ENCODE data around the gene PPP1R13B.
A peak's percentile ranks its signal among the peaks of the same experiment; 100 is the strongest.

Gene PPP1R13B

GRCh38 chr14:103880348-103881267 lies 33.2 kb upstream of the PPP1R13B start:
- DNase-seq = peak in 1 of 2 donors; percentile 22

GRCh38 chr14:103879570-103880347 lies 32.4 kb upstream of the PPP1R13B start:
- peak in 1 of 2 donors; percentile 15 for DNase-seq

GRCh38 chr14:103879118-103879569 lies 31.8 kb upstream of the PPP1R13B start:
- no peak for DNase-seq

GRCh38 chr14:103878180-103878579 lies 30.8 kb upstream of the PPP1R13B start:
- DNase-seq = no peak

- no peak for DNase-seq
Observed at GRCh38 chr14:103875010-103875409, 27.6 kb upstream of the PPP1R13B start.

GRCh38 chr14:103872481-103873113 lies 25.2 kb upstream of the PPP1R13B start:
- no peak for DNase-seq

- DNase-seq = peak; percentile 79 to 87
Observed at GRCh38 chr14:103871596-103872480, 24.5 kb upstream of the PPP1R13B start.

GRCh38 chr14:103870891-103871595 lies 23.7 kb upstream of the PPP1R13B start:
- no peak for DNase-seq

GRCh38 chr14:103870144-103870876 lies 22.9 kb upstream of the PPP1R13B start:
- no peak for DNase-seq

GRCh38 chr14:103869406-103870143 lies 22.2 kb upstream of the PPP1R13B start:
- no peak for DNase-seq

GRCh38 chr14:103868242-103868897 lies 21.0 kb upstream of the PPP1R13B start:
- no peak for DNase-seq

- DNase-seq = no peak
Observed at GRCh38 chr14:103867523-103867953, 20.2 kb upstream of the PPP1R13B start.

- no peak for DNase-seq
Observed at GRCh38 chr14:103867020-103867419, 19.6 kb upstream of the PPP1R13B start.

GRCh38 chr14:103863245-103863644 lies 15.9 kb upstream of the PPP1R13B start:
- no peak for DNase-seq

GRCh38 chr14:103862393-103862782 lies 15.0 kb upstream of the PPP1R13B start:
- no peak for DNase-seq

GRCh38 chr14:103861413-103862392 lies 14.3 kb upstream of the PPP1R13B start:
- no peak for DNase-seq

GRCh38 chr14:103859416-103860202 lies 12.2 kb upstream of the PPP1R13B start:
- DNase-seq = no peak

All from stimulated activated CD4-positive, alpha-beta T cell treated with anti-CD3 and anti-CD28 coated beads, Interleukin-2, amount 100 ng/mL, for 24 hours (primary cell).